Stomach (tissue), 19 donors: Measurements from ENCODE around the gene BRI3. TPM values are rescaled to one million over a fixed set of nuclear protein-coding genes. Genes with fewer than 3 reads are reported as not detected.

Experiments used
- DNase-seq, 2 donors: peaks; one replicate each; pipeline versions ENCODE4 v3.0.0 to v3.0.0-alpha.2; 2013 to 2019
- H3K27ac ChIP-seq, 5 donors: fragments of 200-600 bp in 4 of 5; sonication (generic) in 4 of 5; one replicate each; pipeline ENCODE4 v1.5.1; 2013 to 2019; ENCODE audit warnings: mild to moderate bottlenecking in 1 of 5, moderate library complexity in 1 of 5
- H3K27me3 ChIP-seq, 3 donors: fragments of 200-600 bp; sonication (generic); one replicate each; pipeline ENCODE4 v1.5.1; 2017 to 2019; ENCODE audit warnings: mixed run types in 1 of 3
- H3K36me3 ChIP-seq, 4 donors: fragments of 200-600 bp; sonication (generic); 1 replicate in 3 of 4; 2 replicates in 1 of 4; pipeline ENCODE4 v1.5.1; 2016 to 2019
- H3K4me1 ChIP-seq, 4 donors: fragments of 200-600 bp; sonication (generic); one replicate each; pipeline ENCODE4 v1.5.1; 2016 to 2019
- H3K4me3 ChIP-seq, 4 donors: fragments of 200-600 bp; sonication (generic) in 3 of 4; one replicate each; pipeline ENCODE4 v1.5.1; 2016 to 2019; ENCODE audit warnings: mild to moderate bottlenecking in 1 of 4
- H3K9me3 ChIP-seq, 4 donors: fragments of 200-600 bp; sonication (generic); one replicate each; pipeline ENCODE4 v1.5.1; 2016 to 2019
- CTCF ChIP-seq, 7 experiments: fragments of 450-650 bp in 4 of 7; fragments of 200-600 bp in 3 of 7; sonication (generic) in 3 of 7; IDR thresholded peaks; one replicate each; pipeline ENCODE4 v1.5.1; 2016 to 2019; ENCODE audit warnings: antibody characterized with exemption in 7 of 7, control low read depth in 2 of 7, mild to moderate bottlenecking in 1 of 7
- EP300 ChIP-seq: sonication (generic); formaldehyde crosslinking; IDR thresholded peaks from one replicate; pipeline ENCODE4 v1.6.1; 2017; ENCODE audit warnings: antibody characterized with exemption
- POLR2A ChIP-seq, 4 donors: fragments of 450-650 bp; IDR thresholded peaks; one replicate each; pipeline ENCODE4 v1.6.1; 2016; ENCODE audit warnings: antibody characterized with exemption in 4 of 4, control low read depth in 2 of 4, mild to moderate bottlenecking in 1 of 4, moderate library complexity in 1 of 4
- POLR2AphosphoS5 ChIP-seq, 3 donors: sonication (generic); formaldehyde crosslinking; IDR thresholded peaks; one replicate each; pipeline ENCODE4 v1.6.1; 2016; ENCODE audit warnings: antibody characterized with exemption in 3 of 3
- WGBS, 5 donors: extraction: QIAGEN DNeasy Blood & Tissue Kit in 3 of 5; methylation state at CpG; one replicate each; pipeline versions ENCODE4 v1.1.5 to v1.1.7; 2013 to 2018; 5-methylcytosine and 5-hydroxymethylcytosine counted together
- intact Hi-C: fragments of 100-400 bp; cut with DNase I; formaldehyde crosslinking; loops from one replicate; pipeline ENCODE4 v1.15.1; 2023; ENCODE audit warnings: low total_unique reads
- long read RNA-seq, 10 donors: transcript quantifications; one replicate each; lab custom pipeline, GENCODE V29; 2026
- polyA plus RNA-seq, 3 donors: library from polyadenylated mRNA; stranded (reverse); fragments of 200-250 nt; gene quantifications; one replicate each; pipeline ENCODE4 v1.2.3, GENCODE V29; 2013
- total RNA-seq, 5 donors: library from RNA; depleted of rRNA; stranded (reverse); fragments of >200 nt; gene quantifications; one replicate each; pipeline versions ENCODE4 v1.1.0 to v1.2.3, GENCODE V29; 2014 to 2016
- donor health status: healthy with polysubstance abuse.
- donor health status: Bipolar disorder and iron deficiency.
- donor health status: healthy.

Gene BRI3
- total RNA-seq (10 to 100 TPM in 4 of 5 donors, not detected in 1; 25.9 to 92.8 (median 50.7) TPM), polyA plus RNA-seq (100 to 1,000 TPM; 241 to 411 (median 328) TPM)
- long read RNA-seq, donor 1, transcript BRI3-201 (3 exons, 780 nt): major isoform, 49 of 51 reads
- long read RNA-seq, donor 1, partial matches to known transcripts: 0 of 51 reads
- long read RNA-seq, donor 1, other reads (novel, unspliced or antisense): 0 of 51 reads
- long read RNA-seq, donor 2, transcript BRI3-201 (3 exons, 780 nt): major isoform, 82 of 146 reads
- long read RNA-seq, donor 2, partial matches to known transcripts: 57 of 146 reads
- long read RNA-seq, donor 2, other reads (novel, unspliced or antisense): 6 of 146 reads
- long read RNA-seq, donor 3, transcript BRI3-201 (3 exons, 780 nt): major isoform, 45 of 47 reads
- long read RNA-seq, donor 3, partial matches to known transcripts: 0 of 47 reads
- long read RNA-seq, donor 3, other reads (novel, unspliced or antisense): 0 of 47 reads
- long read RNA-seq, donor 4, transcript BRI3-201 (3 exons, 780 nt): major isoform, 10 of 16 reads
- long read RNA-seq, donor 4, partial matches to known transcripts: 5 of 16 reads
- long read RNA-seq, donor 4, other reads (novel, unspliced or antisense): 0 of 16 reads
- long read RNA-seq, donor 5, transcript BRI3-201 (3 exons, 780 nt): major isoform, 75 of 89 reads
- long read RNA-seq, donor 5, partial matches to known transcripts: 14 of 89 reads
- long read RNA-seq, donor 5, other reads (novel, unspliced or antisense): 0 of 89 reads
- long read RNA-seq, donor 6, transcript BRI3-201 (3 exons, 780 nt): major isoform, 222 of 427 reads
- long read RNA-seq, donor 6, partial matches to known transcripts: 175 of 427 reads
- long read RNA-seq, donor 6, other reads (novel, unspliced or antisense): 27 of 427 reads
- long read RNA-seq, donor 7, transcript BRI3-201 (3 exons, 780 nt): major isoform, 100 of 110 reads
- long read RNA-seq, donor 7, partial matches to known transcripts: 6 of 110 reads
- long read RNA-seq, donor 7, other reads (novel, unspliced or antisense): 0 of 110 reads
- long read RNA-seq, donor 8, transcript BRI3-201 (3 exons, 780 nt): major isoform, 86 of 131 reads
- long read RNA-seq, donor 8, partial matches to known transcripts: 43 of 131 reads
- long read RNA-seq, donor 8, other reads (novel, unspliced or antisense): 0 of 131 reads
- long read RNA-seq, donor 9, transcript BRI3-201 (3 exons, 780 nt): major isoform, 76 of 121 reads
- long read RNA-seq, donor 9, partial matches to known transcripts: 44 of 121 reads
- long read RNA-seq, donor 9, other reads (novel, unspliced or antisense): 0 of 121 reads
- long read RNA-seq, donor 10, transcript BRI3-201 (3 exons, 780 nt): major isoform, 43 of 55 reads
- long read RNA-seq, donor 10, partial matches to known transcripts: 6 of 55 reads
- long read RNA-seq, donor 10, other reads (novel, unspliced or antisense): 6 of 55 reads

- Histone ChIP-seq H3K27me3 (no peaks in the 10 kb centered on the region), H3K9me3 (no peaks in the 10 kb centered on the region), H3K27ac (peak within 1 kb of the TSS; percentile 97 to 99 (median 99)), H3K4me3 (peak within 1 kb of the TSS; percentile 84 to 99 (median 96)), H3K4me1 (peaks cover 53 to 88% (median 77%) of the 10 kb centered on the region in 4 donors), H3K36me3 (peaks cover 0 to 3% (median 0%) of the 10 kb centered on the region in 4 donors)
- TF ChIP-seq POLR2A (IDR thresholded peaks at IDR 0.05) (peak in 2 of 4 donors; percentile 10 to 73), CTCF (IDR thresholded peaks at IDR 0.05) (no peak), POLR2AphosphoS5 (IDR thresholded peaks at IDR 0.05) (peak; percentile 12 to 94 (median 93))
- intact Hi-C loops: no loop called here
- peak; percentile 94 to 97 for DNase-seq
- WGBS, 5 donors: 0 to 2% (median 0%) methylated on average over 21 to 77 of the region's 92 CpGs
These were observed at the start of gene BRI3 for GRCh38 chr7:98280791-98281756. Gene BRI3 (plus strand): TSS chr7:98281686. CDS start chr7:98281796, 110 bp downstream.

GRCh38 chr7:98232263-98232585 is 49.3 kb upstream of the BRI3 start:
- intact Hi-C loops: no loop called here
- Histone ChIP-seq H3K4me1 (no peaks in the 10 kb centered on the region), H3K27me3 (no peaks in the 10 kb centered on the region), H3K9me3 (no peaks in the 10 kb centered on the region), H3K27ac (no peak overlapping the region), H3K4me3 (no peak overlapping the region), H3K36me3 (peaks cover 6 to 96% (median 85%) of the 10 kb centered on the region in 4 donors)
- no peak for DNase-seq
- WGBS, 5 donors: 93 to 100% (median 96%) methylated on average over 1 to 8 of the region's 8 CpGs
- TF ChIP-seq POLR2A (IDR thresholded peaks at IDR 0.05) (no peak), CTCF (IDR thresholded peaks at IDR 0.05) (no peak), POLR2AphosphoS5 (IDR thresholded peaks at IDR 0.05) (no peak), EP300 (no peak)

GRCh38 chr7:98232799-98233198 is 48.7 kb upstream of the BRI3 start:
- H3K4me3 ChIP-seq: no peak overlapping the region
- intact Hi-C loops: no loop called here
- H3K4me1 ChIP-seq: no peaks in the 10 kb centered on the region
- no peaks in the 10 kb centered on the region for H3K9me3 ChIP-seq
- WGBS, 5 donors: 92 to 94% (median 94%) methylated on average over 11 to 16 of the region's 16 CpGs
- peaks cover 6 to 96% (median 86%) of the 10 kb centered on the region in 4 donors for H3K36me3 ChIP-seq
- H3K27ac ChIP-seq: no peak overlapping the region
- no peak for DNase-seq
- no peaks in the 10 kb centered on the region for H3K27me3 ChIP-seq
- TF ChIP-seq POLR2AphosphoS5 (IDR thresholded peaks at IDR 0.05) (no peak), CTCF (IDR thresholded peaks at IDR 0.05) (no peak), EP300 (no peak), POLR2A (IDR thresholded peaks at IDR 0.05) (no peak)
